Measurements from ENCODE around the gene ADCY2.

The ADCY2 gene

GRCh38 chr5:7855611-7856010 is 459.7 kb downstream of the ADCY2 start:
- no peak for TF ChIP-seq CTCF (IDR thresholded peaks at IDR 0.05; ENCODE audit: low read depth, low read length, missing control alignments)
- in situ Hi-C loops (cut with HindIII; ENCODE audit: low pct_ligation_motif_present, low sequenced_read_pairs): no loop called here
- DNase-seq: no peak
- Histone ChIP-seq H3K27me3 (replicated peaks) (no peaks in the 10 kb centered on the region), H3K4me3 (ENCODE audit: low read depth, low read length) (no peak overlapping the region), H3K36me3 (replicated peaks) (peaks cover 8% of the 10 kb centered on the region), H3K27ac (no peak overlapping the region)

GRCh38 chr5:7856855-7857254 is 460.9 kb downstream of the ADCY2 start:
- no peak overlapping the region for H3K4me3 ChIP-seq (ENCODE audit: low read depth, low read length)
- no peak for DNase-seq
- H3K27ac ChIP-seq: no peak overlapping the region
- peaks cover 15% of the 10 kb centered on the region for H3K36me3 ChIP-seq (replicated peaks)
- H3K27me3 ChIP-seq (replicated peaks): no peaks in the 10 kb centered on the region
- in situ Hi-C loops (cut with HindIII; ENCODE audit: low pct_ligation_motif_present, low sequenced_read_pairs): no loop called here
- peak; percentile 74 for TF ChIP-seq CTCF (IDR thresholded peaks at IDR 0.05; ENCODE audit: low read depth, low read length, missing control alignments)

GRCh38 chr5:7857361-7857760 is 461.4 kb downstream of the ADCY2 start:
- Histone ChIP-seq H3K27me3 (replicated peaks) (no peaks in the 10 kb centered on the region), H3K27ac (no peak overlapping the region), H3K36me3 (replicated peaks) (peaks cover 18% of the 10 kb centered on the region), H3K4me3 (ENCODE audit: low read depth, low read length) (no peak overlapping the region)
- no peak for DNase-seq
- in situ Hi-C loops (cut with HindIII; ENCODE audit: low pct_ligation_motif_present, low sequenced_read_pairs): no loop called here
- TF ChIP-seq CTCF (IDR thresholded peaks at IDR 0.05; ENCODE audit: low read depth, low read length, missing control alignments): no peak

- in situ Hi-C loops (cut with HindIII; ENCODE audit: low pct_ligation_motif_present, low sequenced_read_pairs): no loop called here
- DNase-seq: no peak
- H3K27ac ChIP-seq: no peak overlapping the region
- peaks cover 25% of the 10 kb centered on the region for H3K36me3 ChIP-seq (replicated peaks)
- no peaks in the 10 kb centered on the region for H3K27me3 ChIP-seq (replicated peaks)
- no peak for TF ChIP-seq CTCF (IDR thresholded peaks at IDR 0.05; ENCODE audit: low read depth, low read length, missing control alignments)
- H3K4me3 ChIP-seq (ENCODE audit: low read depth, low read length): no peak overlapping the region
These were observed 462.1 kb downstream of the ADCY2 start for GRCh38 chr5:7857926-7858632.

GRCh38 chr5:7866196-7866595 is 470.3 kb downstream of the ADCY2 start:
- Histone ChIP-seq H3K4me3 (ENCODE audit: low read depth, low read length) (no peak overlapping the region), H3K36me3 (replicated peaks) (peaks cover 16% of the 10 kb centered on the region), H3K27ac (no peak overlapping the region), H3K27me3 (replicated peaks) (no peaks in the 10 kb centered on the region)
- in situ Hi-C loops (cut with HindIII; ENCODE audit: low pct_ligation_motif_present, low sequenced_read_pairs): no loop called here
- DNase-seq: no peak
- TF ChIP-seq CTCF (IDR thresholded peaks at IDR 0.05; ENCODE audit: low read depth, low read length, missing control alignments): no peak

- DNase-seq: no peak
- in situ Hi-C loops (cut with HindIII; ENCODE audit: low pct_ligation_motif_present, low sequenced_read_pairs): no loop called here
- TF ChIP-seq CTCF (IDR thresholded peaks at IDR 0.05; ENCODE audit: low read depth, low read length, missing control alignments): no peak
- no peak overlapping the region for H3K27ac ChIP-seq
- no peak overlapping the region for H3K4me3 ChIP-seq (ENCODE audit: low read depth, low read length)
- H3K27me3 ChIP-seq (replicated peaks): no peaks in the 10 kb centered on the region
- peaks cover 7% of the 10 kb centered on the region for H3K36me3 ChIP-seq (replicated peaks)
These were observed 471.3 kb downstream of the ADCY2 start for GRCh38 chr5:7867260-7867659.

Measured in brain microvascular endothelial cell (primary cell).